ENCODE data around the gene COL4A2. TPM values are rescaled to one million over a fixed set of nuclear protein-coding genes. Genes with fewer than 3 reads are reported as not detected.

Gene COL4A2
- total RNA-seq, 1 experiment from 2014 or later, result 74.5 TPM

DNA sequence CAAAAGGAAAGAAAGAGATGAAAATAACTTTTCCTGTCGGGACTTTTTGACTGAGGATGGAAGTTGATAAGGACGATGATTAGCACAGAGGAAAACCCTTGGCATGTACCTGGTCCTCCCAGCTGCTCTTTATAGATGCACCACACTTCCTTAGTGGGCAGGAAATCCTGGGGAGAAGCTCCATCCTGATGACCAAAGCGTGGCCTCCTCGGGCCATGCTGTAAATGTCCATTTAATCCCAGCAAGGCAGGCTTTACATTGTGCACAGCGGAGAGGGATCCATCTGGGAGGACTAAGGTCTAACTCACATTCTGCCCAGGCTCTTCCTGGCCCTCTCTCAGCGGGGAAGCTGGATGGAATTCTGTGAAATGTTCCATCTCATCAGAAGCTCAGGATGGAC, 113.5 kb downstream of the COL4A2 start:
- Histone ChIP-seq H3K9ac (ENCODE audit: low read length) (no peak overlapping the region), H3K9me3 (ENCODE audit: low read length) (no peaks in the 10 kb centered on the region), H3K36me3 (ENCODE audit: low read depth, low read length) (no peaks in the 10 kb centered on the region), H3K79me2 (ENCODE audit: low read length) (no peaks in the 10 kb centered on the region), H4K20me1 (ENCODE audit: low read length) (no peaks in the 10 kb centered on the region), H3K4me2 (ENCODE audit: low read length) (no peak overlapping the region), H3K27ac (ENCODE audit: low read length) (no peak overlapping the region), H3K4me1 (ENCODE audit: insufficient read depth, low read length) (no peaks in the 10 kb centered on the region), H2AFZ (ENCODE audit: low read length) (no peak overlapping the region), H3K9me2 (replicated peaks; ENCODE audit: low read length) (no peaks in the 10 kb centered on the region), H3K4me3 (ENCODE audit: low read length) (no peak overlapping the region), H3F3A (ENCODE audit: low read length, unreplicated experiment) (no peaks in the 10 kb centered on the region), H3K27me3 (ENCODE audit: low read length) (no peaks in the 10 kb centered on the region)
- POLR2A ChIA-PET (ENCODE audit: unreplicated experiment), result no interaction called here
- CTCF ChIA-PET, result no interaction called here
- ATAC-seq (no peak), DNase-seq (no peak)
- BruUV-seq (replicated peaks), result no TSS peak
- TF ChIP-seq, protein P1, sequence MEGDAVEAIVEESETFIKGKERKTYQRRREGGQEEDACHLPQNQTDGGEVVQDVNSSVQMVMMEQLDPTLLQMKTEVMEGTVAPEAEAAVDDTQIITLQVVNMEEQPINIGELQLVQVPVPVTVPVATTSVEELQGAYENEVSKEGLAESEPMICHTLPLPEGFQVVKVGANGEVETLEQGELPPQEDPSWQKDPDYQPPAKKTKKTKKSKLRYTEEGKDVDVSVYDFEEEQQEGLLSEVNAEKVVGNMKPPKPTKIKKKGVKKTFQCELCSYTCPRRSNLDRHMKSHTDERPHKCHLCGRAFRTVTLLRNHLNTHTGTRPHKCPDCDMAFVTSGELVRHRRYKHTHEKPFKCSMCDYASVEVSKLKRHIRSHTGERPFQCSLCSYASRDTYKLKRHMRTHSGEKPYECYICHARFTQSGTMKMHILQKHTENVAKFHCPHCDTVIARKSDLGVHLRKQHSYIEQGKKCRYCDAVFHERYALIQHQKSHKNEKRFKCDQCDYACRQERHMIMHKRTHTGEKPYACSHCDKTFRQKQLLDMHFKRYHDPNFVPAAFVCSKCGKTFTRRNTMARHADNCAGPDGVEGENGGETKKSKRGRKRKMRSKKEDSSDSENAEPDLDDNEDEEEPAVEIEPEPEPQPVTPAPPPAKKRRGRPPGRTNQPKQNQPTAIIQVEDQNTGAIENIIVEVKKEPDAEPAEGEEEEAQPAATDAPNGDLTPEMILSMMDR (conservative IDR thresholded peaks at IDR 0.05; ENCODE audit: low read depth, low read length), result no peak
- TF ChIP-seq EZH2 (IDR thresholded peaks at IDR 0.05; ENCODE audit: low read length, unreplicated experiment) (no peak), EZH2phosphoT487 (IDR thresholded peaks at IDR 0.05; ENCODE audit: borderline replicate concordance, low read length) (no peak)
- intact Hi-C loops (cut with micrococcal nuclease), result no loop called here

DNA sequence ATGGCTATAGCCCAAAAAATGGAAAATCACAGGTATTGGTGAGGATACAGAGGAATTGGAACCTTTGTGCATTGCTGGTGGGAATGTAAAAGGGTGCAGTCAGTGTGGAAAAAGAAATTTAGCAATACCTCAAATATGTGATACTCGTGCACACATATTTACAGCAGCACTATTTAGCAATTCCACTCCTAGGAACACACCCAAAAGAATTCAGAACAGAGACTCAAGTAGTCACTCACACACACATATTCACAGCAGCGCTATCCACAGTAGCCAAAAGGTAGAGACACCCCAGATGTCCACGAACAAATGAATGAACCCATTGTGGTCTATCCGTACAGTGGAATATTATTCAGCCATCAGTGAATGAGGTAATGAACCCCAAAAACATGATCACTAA, 114.0 kb downstream of the COL4A2 start:
- H3K4me2 ChIP-seq (ENCODE audit: low read length), result no peak overlapping the region
- TF ChIP-seq EZH2 (IDR thresholded peaks at IDR 0.05; ENCODE audit: low read length, unreplicated experiment) (no peak), EZH2phosphoT487 (IDR thresholded peaks at IDR 0.05; ENCODE audit: borderline replicate concordance, low read length) (no peak)
- TF ChIP-seq, protein P1 (conservative IDR thresholded peaks at IDR 0.05; ENCODE audit: low read depth, low read length), result no peak
- no peaks in the 10 kb centered on the region for H3K79me2 ChIP-seq (ENCODE audit: low read length)
- POLR2A ChIA-PET (ENCODE audit: unreplicated experiment), result no interaction called here
- intact Hi-C loops (cut with micrococcal nuclease), result no loop called here
- no peaks in the 10 kb centered on the region for H3K9me2 ChIP-seq (replicated peaks; ENCODE audit: low read length)
- H3F3A ChIP-seq (ENCODE audit: low read length, unreplicated experiment), result no peaks in the 10 kb centered on the region
- no peak for ATAC-seq
- no peaks in the 10 kb centered on the region for H3K4me1 ChIP-seq (ENCODE audit: insufficient read depth, low read length)
- H4K20me1 ChIP-seq (ENCODE audit: low read length), result no peaks in the 10 kb centered on the region
- H3K9me3 ChIP-seq (ENCODE audit: low read length), result no peaks in the 10 kb centered on the region
- H2AFZ ChIP-seq (ENCODE audit: low read length), result no peak overlapping the region
- H3K36me3 ChIP-seq (ENCODE audit: low read depth, low read length), result no peaks in the 10 kb centered on the region
- BruUV-seq (replicated peaks), result no TSS peak
- no peak overlapping the region for H3K27ac ChIP-seq (ENCODE audit: low read length)
- no peak overlapping the region for H3K9ac ChIP-seq (ENCODE audit: low read length)
- H3K27me3 ChIP-seq (ENCODE audit: low read length), result no peaks in the 10 kb centered on the region
- CTCF ChIA-PET, result no interaction called here
- no peak overlapping the region for H3K4me3 ChIP-seq (ENCODE audit: low read length)
- no peak for DNase-seq

DNA sequence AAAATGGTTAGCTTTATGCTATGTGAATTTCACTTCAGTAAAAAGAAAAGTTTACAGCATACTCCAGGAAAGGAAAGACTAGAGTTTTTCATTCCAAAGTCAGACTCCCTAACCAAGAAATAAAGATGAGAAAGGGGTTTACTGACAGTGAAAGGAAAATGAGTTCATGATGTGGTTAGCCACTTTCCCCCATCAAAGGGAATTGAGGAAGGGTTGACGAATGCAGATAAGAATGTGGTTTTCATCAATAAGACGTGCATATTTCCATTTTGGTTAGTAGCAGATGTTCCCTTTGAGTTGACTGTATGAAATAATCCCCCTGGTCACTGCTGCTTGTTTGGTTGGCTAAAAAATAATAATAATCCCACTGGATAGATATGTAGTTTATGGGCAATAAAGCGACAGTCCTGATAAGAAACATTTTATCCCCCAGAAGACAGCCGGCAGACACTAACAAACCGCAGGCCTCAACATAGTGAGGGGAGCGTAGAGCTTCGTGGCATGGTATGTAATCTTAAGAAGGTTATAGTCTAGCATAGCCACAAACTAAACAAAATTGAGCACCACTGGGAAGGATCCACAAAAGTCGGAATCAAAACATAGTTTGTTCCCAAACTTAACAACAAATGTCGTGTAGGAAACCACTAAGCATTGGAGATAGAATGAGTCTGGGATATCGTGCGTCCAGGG, 114.8 kb downstream of the COL4A2 start:
- H3K36me3 ChIP-seq (ENCODE audit: low read depth, low read length), result no peaks in the 10 kb centered on the region
- intact Hi-C loops (cut with micrococcal nuclease), result no loop called here
- TF ChIP-seq, protein P1 (conservative IDR thresholded peaks at IDR 0.05; ENCODE audit: low read depth, low read length), result no peak
- TF ChIP-seq EZH2 (IDR thresholded peaks at IDR 0.05; ENCODE audit: low read length, unreplicated experiment) (no peak), EZH2phosphoT487 (IDR thresholded peaks at IDR 0.05; ENCODE audit: borderline replicate concordance, low read length) (no peak)
- no peaks in the 10 kb centered on the region for H3K27me3 ChIP-seq (ENCODE audit: low read length)
- no peaks in the 10 kb centered on the region for H3K9me3 ChIP-seq (ENCODE audit: low read length)
- no peak overlapping the region for H2AFZ ChIP-seq (ENCODE audit: low read length)
- no peak overlapping the region for H3K27ac ChIP-seq (ENCODE audit: low read length)
- ATAC-seq, result no peak
- no peak for DNase-seq
- H3F3A ChIP-seq (ENCODE audit: low read length, unreplicated experiment), result no peaks in the 10 kb centered on the region
- no peak overlapping the region for H3K9ac ChIP-seq (ENCODE audit: low read length)
- POLR2A ChIA-PET (ENCODE audit: unreplicated experiment), result no interaction called here
- no peaks in the 10 kb centered on the region for H3K9me2 ChIP-seq (replicated peaks; ENCODE audit: low read length)
- no peak overlapping the region for H3K4me2 ChIP-seq (ENCODE audit: low read length)
- no peaks in the 10 kb centered on the region for H3K79me2 ChIP-seq (ENCODE audit: low read length)
- no peaks in the 10 kb centered on the region for H3K4me1 ChIP-seq (ENCODE audit: insufficient read depth, low read length)
- H3K4me3 ChIP-seq (ENCODE audit: low read length), result no peak overlapping the region
- H4K20me1 ChIP-seq (ENCODE audit: low read length), result no peaks in the 10 kb centered on the region
- BruUV-seq (replicated peaks), result no TSS peak
- CTCF ChIA-PET, result no interaction called here
